ENCODE results near the gene FARP1.
"Not testable (repeated sequence)": the region's sequence is repeated elsewhere in the genome, so short reads cannot be mapped to it uniquely, and the experiment has no call there.

FARP1 gene

GRCh38 chr13:98363326-98363725 is 220.4 kb downstream of the FARP1 start:
- DNase-seq (ENCODE audit: low read depth in 2 of 2), result no peak

- DNase-seq (ENCODE audit: low read depth in 2 of 2), result no peak
These were observed 221.3 kb downstream of the FARP1 start for GRCh38 chr13:98364179-98364578.

DNA sequence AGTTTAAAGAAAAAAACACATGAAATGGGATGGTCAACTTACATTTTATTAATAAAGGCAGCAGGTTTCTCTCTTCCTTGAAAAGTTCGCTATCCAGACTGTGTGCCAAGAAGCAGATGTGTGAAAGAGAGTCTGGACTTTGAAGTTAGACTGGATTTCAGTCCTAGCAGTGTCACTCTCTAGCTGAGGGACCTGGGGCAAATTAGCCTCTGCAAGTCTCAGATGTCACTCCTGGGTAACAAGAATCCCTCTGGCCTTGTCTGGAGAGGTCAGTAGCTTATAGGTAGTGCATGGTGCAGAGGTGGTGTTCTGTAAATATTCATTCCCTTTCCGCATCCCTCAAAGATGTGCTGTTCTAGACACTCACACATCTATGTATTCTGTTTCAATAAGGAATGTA is 221.8 kb downstream of the FARP1 start:
- DNase-seq (ENCODE audit: low read depth in 2 of 2), result no peak

- no peak for DNase-seq (ENCODE audit: low read depth in 2 of 2)
These were observed 222.4 kb downstream of the FARP1 start for GRCh38 chr13:98365302-98365701.

GRCh38 chr13:98366010-98366409 is 223.1 kb downstream of the FARP1 start:
- DNase-seq (ENCODE audit: low read depth in 2 of 2), result no peak

GRCh38 chr13:98366443-98366842 is 223.5 kb downstream of the FARP1 start:
- no peak for DNase-seq (ENCODE audit: low read depth in 2 of 2)

DNA sequence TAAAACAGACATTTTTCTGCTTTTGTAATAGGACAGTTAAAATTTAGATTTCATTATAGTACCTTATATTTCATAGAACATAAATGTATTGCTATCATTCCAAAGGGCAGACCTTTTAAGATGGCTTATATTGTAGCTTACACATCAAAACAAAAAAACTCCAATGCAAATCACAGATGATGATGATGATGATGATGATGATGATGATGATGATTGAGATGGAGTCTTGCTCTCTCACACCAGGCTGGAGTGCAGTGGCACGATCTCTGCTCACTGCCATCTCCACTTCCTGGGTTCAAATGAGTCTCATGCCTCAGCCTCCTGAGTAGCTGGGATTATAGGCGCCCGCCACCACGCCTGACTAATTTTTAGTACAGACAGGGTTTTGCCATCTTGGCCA is 224.1 kb downstream of the FARP1 start:
- DNase-seq (ENCODE audit: low read depth in 2 of 2), result no peak

GRCh38 chr13:98368019-98368418 is 225.1 kb downstream of the FARP1 start:
- DNase-seq (ENCODE audit: low read depth in 2 of 2), result no peak

GRCh38 chr13:98369520-98369919 is 226.6 kb downstream of the FARP1 start:
- not testable (repeated sequence) for DNase-seq (ENCODE audit: low read depth in 2 of 2)

DNA sequence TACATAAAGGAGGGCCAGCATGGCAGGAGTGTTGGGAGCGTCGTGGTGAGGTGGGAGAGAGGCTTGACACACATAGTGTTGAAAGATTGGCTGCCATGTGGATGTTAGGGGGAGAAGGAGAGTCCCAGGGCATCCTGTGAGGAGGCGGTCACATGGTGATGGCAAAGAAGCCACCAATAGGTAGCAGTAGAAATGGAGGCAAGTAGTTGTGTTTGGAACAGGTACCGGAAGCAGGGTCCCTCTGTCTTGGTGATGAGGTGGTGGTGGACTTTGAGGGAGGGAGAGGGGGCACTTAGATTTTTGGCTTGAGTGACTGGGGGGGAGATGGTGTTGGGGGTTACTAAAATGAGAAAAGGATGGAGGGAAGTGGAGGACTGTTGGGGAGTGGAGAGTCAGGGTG is 227.4 kb downstream of the FARP1 start:
- no peak for DNase-seq (ENCODE audit: low read depth in 2 of 2)

GRCh38 chr13:98370806-98371515 is 228.1 kb downstream of the FARP1 start:
- no peak for DNase-seq (ENCODE audit: low read depth in 2 of 2)

- DNase-seq (ENCODE audit: low read depth in 2 of 2), result no peak
These were observed 228.7 kb downstream of the FARP1 start for GRCh38 chr13:98371516-98372023.

- no peak for DNase-seq (ENCODE audit: low read depth in 2 of 2)
These were observed 230.0 kb downstream of the FARP1 start for GRCh38 chr13:98372876-98373275.

DNA sequence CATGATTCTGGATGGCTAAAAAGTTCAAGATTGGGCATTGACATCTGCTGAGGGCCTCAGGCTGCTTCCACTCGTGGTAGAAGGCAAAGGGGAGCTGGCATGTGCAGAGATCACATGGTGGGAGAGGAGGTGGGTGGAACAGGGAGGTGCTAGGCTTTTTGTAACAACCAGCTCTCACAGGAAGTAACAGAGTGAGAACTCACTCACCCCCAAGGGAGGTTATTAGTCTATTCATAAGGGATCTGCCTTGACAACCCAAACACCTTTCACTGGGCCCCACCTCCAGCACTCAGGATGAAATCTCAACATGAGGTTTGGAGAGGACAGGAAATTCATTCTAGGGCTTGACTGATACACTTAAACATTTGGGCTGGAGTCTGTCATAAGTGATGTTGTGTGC is 231.9 kb downstream of the FARP1 start:
- no peak for DNase-seq (ENCODE audit: low read depth in 2 of 2)

DNA sequence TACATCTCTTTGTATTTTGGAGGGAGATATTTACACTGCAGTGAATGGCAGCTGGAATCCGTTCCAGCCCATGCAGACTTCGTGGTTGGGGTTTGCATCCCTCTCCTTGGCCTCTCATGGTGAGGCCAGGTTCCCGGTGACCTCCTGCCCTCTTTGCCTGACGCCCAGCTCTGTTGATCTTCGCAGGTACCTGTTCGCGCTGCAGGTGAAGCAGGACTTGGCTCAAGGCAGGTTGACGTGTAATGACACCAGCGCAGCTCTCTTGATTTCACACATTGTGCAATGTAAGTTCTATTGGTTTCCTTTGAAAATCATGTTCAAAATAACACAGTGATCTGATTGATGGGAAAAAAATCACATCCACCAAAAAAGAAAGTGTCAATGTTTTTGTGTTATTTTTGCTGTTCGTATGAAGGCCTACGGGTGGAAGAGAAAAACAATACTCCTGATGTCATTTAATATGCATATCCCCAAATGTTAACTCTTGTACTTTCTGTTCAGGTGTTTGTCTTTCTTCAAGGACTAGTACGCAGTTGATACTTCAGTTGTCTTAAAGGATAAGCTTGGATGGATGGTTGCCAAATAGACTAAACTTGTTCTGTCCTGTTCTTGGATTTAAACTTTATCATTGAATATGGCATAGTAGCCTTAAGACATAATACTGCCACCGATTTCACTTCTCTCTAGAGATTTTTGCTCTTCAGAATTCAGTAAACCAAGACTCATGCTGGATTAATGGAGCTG is 234.9 kb downstream of the FARP1 start:
- DNase-seq (ENCODE audit: low read depth in 2 of 2), result no peak

DNA sequence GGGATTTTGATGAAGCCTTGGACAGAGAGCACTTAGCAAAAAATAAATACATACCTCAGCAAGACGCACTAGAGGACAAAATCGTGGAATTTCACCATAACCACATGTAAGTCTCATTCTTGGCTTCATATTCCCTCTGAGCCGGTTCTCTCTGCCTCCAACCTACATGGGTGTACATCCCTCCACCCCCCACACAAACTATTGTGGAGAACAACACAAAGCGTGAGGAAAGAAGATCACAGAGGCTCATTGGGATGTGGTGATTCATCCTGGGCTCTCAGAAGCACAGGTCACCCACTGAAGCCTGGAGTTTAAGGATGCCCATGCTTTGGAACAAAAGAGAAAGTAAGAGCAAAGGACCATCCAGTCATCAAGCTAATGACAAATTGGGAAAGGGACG is 241.8 kb downstream of the FARP1 start:
- DNase-seq (ENCODE audit: low read depth in 2 of 2), result no peak

GRCh38 chr13:98385606-98386005 is 242.7 kb downstream of the FARP1 start:
- no peak for DNase-seq (ENCODE audit: low read depth in 2 of 2)

DNA sequence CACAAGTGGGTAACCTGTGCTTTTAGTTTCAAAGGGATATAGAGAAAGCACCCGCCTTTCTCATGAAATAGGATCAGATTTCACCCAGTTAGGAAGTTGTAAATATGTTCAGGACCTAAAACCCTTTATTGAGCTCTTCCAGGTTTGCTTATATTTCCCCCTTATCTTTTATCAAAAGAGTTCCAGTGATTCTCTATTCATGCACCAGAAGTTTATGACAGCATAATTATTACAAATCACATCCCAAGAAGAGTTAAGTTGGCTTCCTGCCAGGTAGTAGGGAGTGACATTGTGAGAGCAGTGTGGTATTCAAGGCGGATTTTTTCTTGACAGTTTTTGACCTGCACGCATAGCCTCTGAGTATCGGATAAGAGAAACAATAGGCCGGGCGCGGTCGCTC is 243.7 kb downstream of the FARP1 start:
- no peak for DNase-seq (ENCODE audit: low read depth in 2 of 2)

GRCh38 chr13:98389319-98389718 is 246.4 kb downstream of the FARP1 start:
- DNase-seq (ENCODE audit: low read depth in 2 of 2), result no peak

GRCh38 chr13:98390086-98390715 is 247.3 kb downstream of the FARP1 start:
- no peak for DNase-seq (ENCODE audit: low read depth in 2 of 2)

GRCh38 chr13:98393873-98394272 is 251.0 kb downstream of the FARP1 start:
- DNase-seq (ENCODE audit: low read depth in 2 of 2), result no peak

GRCh38 chr13:98394820-98395510 is 252.1 kb downstream of the FARP1 start:
- no peak for DNase-seq (ENCODE audit: low read depth in 2 of 2)

All from stimulated activated CD4-positive, alpha-beta T cell treated with anti-CD3 and anti-CD28 coated beads, Interleukin-1b, Interleukin-23, amount 100 ng/mL, for 1 hour (primary cell).